ENCODE results near the gene RPL6. TPM values are rescaled to one million over a fixed set of nuclear protein-coding genes. Genes with fewer than 3 reads are reported as not detected.

RPL6 gene
- total RNA-seq = 2,092 and 2,824 TPM in 2 replicates

DNA sequence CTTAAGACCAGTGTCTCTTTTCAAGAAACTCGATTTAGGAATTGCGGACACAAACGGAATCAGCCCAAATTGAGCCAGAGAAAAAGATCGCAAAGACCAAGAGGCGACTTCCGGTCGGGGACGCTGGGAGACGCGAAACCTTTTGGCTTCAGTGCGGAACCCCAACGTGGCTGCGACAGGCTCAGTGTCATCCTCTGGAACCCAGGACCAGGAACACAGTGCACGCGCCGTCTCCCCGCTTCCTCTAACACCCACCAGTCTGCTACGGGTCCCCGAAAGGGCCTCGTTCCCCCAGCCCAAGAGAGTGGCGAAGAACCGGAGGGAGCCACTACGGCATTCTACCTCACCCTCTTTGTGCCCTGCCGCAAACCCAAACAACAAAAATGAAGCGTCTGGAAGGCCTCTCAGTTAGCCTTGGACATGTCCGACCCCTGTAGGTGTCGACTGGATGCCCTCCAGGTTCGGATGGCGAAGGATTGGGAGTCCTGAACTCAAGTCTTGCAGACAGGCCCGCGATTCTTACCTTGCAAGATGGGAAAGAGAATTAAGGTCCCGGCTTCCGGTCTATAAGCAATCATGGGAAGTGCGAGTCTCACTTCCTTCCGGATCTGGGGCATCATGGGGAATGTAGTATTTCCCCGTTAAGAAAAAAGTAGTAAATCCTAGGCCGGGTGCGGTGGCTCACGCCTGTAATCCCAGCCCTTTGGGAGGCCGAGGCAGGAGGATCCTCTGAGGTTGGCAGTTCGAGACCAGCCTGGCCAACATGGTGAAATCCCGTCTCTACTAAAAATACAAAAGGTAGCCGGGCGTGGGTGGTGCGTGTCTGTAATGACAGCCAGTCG, at the start of gene RPL6:
Gene RPL6 (minus strand): TSS at position 542 of the 842 bp plus-strand sequence. CDS start 949 bp downstream, outside the sequence.

DNA sequence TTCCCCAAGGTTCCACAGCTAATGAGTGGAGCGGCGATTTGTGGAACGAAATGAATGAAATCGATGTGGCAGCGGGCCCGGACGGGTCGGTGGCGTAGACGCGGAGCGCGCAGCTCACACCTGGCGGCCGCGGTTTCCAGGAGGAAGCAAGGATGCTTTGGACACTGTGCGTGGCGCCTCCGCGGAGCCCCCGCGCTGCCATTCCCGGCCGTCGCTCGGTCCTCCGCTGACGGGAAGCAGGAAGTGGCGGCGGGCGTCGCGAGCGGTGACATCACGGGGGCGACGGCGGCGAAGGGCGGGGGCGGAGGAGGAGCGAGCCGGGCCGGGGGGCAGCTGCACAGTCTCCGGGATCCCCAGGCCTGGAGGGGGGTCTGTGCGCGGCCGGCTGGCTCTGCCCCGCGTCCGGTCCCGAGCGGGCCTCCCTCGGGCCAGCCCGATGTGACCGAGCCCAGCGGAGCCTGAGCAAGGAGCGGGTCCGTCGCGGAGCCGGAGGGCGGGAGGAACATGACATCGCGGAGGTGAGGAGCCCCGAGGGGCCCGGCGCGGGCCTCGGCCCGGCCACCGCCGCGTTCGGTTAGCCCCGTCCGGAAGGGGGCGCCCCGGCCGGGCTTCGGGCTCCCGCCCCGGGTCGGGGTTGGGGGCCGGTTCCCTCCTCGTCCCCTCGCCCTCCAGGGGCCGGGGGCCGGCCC, 9.3 kb upstream of the RPL6 start, which contains the start of gene PTPN11:
Gene PTPN11 (plus strand): TSS at position 340 of the 689 bp plus-strand sequence. CDS start 165 bp downstream, at position 505.

DNA sequence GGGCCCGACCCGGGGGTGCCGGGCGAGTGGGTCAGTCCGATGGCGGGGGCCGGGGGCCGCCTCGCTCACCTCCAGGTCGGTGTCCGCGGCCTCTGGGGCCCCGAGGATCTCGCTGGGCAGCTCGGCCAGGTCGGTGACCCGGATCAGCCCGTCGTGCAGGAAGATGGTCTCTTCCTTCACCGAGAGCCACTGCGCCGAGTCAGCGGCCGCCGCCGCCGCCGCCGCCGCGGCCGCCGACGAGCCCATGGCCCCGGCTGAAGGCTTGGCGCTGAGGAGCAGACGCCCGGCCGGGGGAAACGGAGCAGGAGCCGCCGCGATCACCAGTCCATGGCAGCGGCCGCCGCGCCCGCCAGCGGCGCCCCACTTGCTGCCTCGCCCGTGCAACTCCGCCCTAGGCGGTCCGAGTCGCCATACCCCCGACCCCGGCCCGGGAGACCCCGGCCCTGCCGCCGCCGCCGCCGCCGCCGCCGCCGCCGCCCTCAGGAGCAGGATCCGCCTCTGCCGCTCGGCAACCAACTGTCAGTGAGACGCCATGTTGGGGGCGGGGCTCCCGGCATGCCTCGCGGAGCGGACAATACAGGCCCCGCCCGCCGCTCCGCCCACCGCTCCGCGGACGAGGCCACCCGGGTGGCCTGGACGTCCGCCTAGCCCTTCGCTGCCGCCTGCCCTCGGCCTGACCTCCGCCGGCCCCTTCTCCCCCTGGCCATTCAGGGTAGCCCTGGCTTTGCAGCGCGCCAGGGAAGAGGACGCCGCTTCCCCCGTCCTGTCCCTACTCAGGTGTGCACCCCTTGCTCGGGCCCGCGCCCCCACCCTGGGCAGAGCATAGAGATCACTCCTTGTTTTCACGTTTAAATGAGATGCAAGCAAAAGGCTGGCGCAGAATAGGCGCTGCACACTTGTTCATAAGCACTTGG, 27.3 kb downstream of the RPL6 start, which contains the start of gene HECTD4:
Gene HECTD4 (minus strand): TSS at position 549 of the 914 bp plus-strand sequence. CDS start 303 bp downstream, at position 246.

Other genes starting within 250 kb of the RPL6 start
- gene HECTD4, start 27.2 kb downstream of the RPL6 start, total RNA-seq = 14.0 and 20.5 TPM in 2 replicates
- gene PTPN11, start 9.3 kb upstream of the RPL6 start, total RNA-seq = 51.8 and 57.2 TPM in 2 replicates